Measurements from ENCODE around the gene FAM180B.
"Not testable (repeated sequence)": the region's sequence is repeated elsewhere in the genome, so short reads cannot be mapped to it uniquely, and the experiment has no call there.

Gene FAM180B

GRCh38 chr11:47552056-47552565, 34.4 kb upstream of the FAM180B start:
- H3K27ac ChIP-seq, result peak overlapping the region; percentile 93
- TF ChIP-seq CTCF (conservative IDR thresholded peaks at IDR 0.05; ENCODE audit: low read depth, low read length), result no peak
- peak overlapping the region; percentile 66 for H2AFZ ChIP-seq (ENCODE audit: low read depth)
- H3K79me2 ChIP-seq (ENCODE audit: insufficient read depth, low read depth), result peaks cover 57% of the 10 kb centered on the region
- peaks cover 37% of the 10 kb centered on the region for H3K4me1 ChIP-seq (ENCODE audit: low read depth, poor library complexity, severe bottlenecking)
- peak overlapping the region; percentile 93 for H3K9ac ChIP-seq
- no peaks in the 10 kb centered on the region for H3K36me3 ChIP-seq (ENCODE audit: insufficient read depth)
- no peak overlapping the region for H3K4me3 ChIP-seq (IDR thresholded peaks at IDR 0.05; ENCODE audit: insufficient read depth, low read depth, low read length)
- H4K20me1 ChIP-seq (ENCODE audit: insufficient read depth), result peaks cover 22% of the 10 kb centered on the region
- H3K4me2 ChIP-seq, result peak overlapping the region; percentile 82
- H3K27me3 ChIP-seq (ENCODE audit: insufficient read depth, low read depth), result no peaks in the 10 kb centered on the region

- H3K4me3 ChIP-seq (IDR thresholded peaks at IDR 0.05; ENCODE audit: insufficient read depth, low read depth, low read length), result no peak within 1 kb of the TSS
- H3K27me3 ChIP-seq (ENCODE audit: insufficient read depth, low read depth), result no peaks in the 10 kb centered on the region
- peaks cover 50% of the 10 kb centered on the region for H3K79me2 ChIP-seq (ENCODE audit: insufficient read depth, low read depth)
- peak within 1 kb of the TSS; percentile 66 for H2AFZ ChIP-seq (ENCODE audit: low read depth)
- H3K36me3 ChIP-seq (ENCODE audit: insufficient read depth), result no peaks in the 10 kb centered on the region
- H3K4me1 ChIP-seq (ENCODE audit: low read depth, poor library complexity, severe bottlenecking), result peaks cover 36% of the 10 kb centered on the region
- H3K9ac ChIP-seq, result peak within 1 kb of the TSS; percentile 93
- peak; percentile 78 for TF ChIP-seq CTCF (conservative IDR thresholded peaks at IDR 0.05; ENCODE audit: low read depth, low read length)
- H4K20me1 ChIP-seq (ENCODE audit: insufficient read depth), result peaks cover 19% of the 10 kb centered on the region
- peak within 1 kb of the TSS; percentile 82 for H3K4me2 ChIP-seq
- H3K27ac ChIP-seq, result peak within 1 kb of the TSS; percentile 93
Measured at GRCh38 chr11:47552566-47553405, 33.7 kb upstream of the FAM180B start, which contains the start of gene CELF1. TSS of gene CELF1 (minus strand) at chr11:47553132. CDS start at chr11:47499523, 53,609 bp downstream.

GRCh38 chr11:47553406-47553743, 33.1 kb upstream of the FAM180B start:
- Histone ChIP-seq H4K20me1 (ENCODE audit: insufficient read depth) (peaks cover 13% of the 10 kb centered on the region), H3K4me1 (ENCODE audit: low read depth, poor library complexity, severe bottlenecking) (peaks cover 36% of the 10 kb centered on the region), H3K27me3 (ENCODE audit: insufficient read depth, low read depth) (no peaks in the 10 kb centered on the region), H3K9ac (peak overlapping the region; percentile 93; the same call in 1 of the 2 replicates), H3K79me2 (ENCODE audit: insufficient read depth, low read depth) (peaks cover 44% of the 10 kb centered on the region), H3K27ac (no peak overlapping the region), H3K36me3 (ENCODE audit: insufficient read depth) (no peaks in the 10 kb centered on the region), H2AFZ (ENCODE audit: low read depth) (peak overlapping the region; percentile 59), H3K4me2 (peak overlapping the region; percentile 23; the same call in 1 of the 2 replicates), H3K4me3 (IDR thresholded peaks at IDR 0.05; ENCODE audit: insufficient read depth, low read depth, low read length) (no peak overlapping the region)
- peak; percentile 48 for TF ChIP-seq CTCF (conservative IDR thresholded peaks at IDR 0.05; ENCODE audit: low read depth, low read length)

- H3K4me2 ChIP-seq; H3K4me1 ChIP-seq (ENCODE audit: low read depth, poor library complexity, severe bottlenecking); H3K27me3 ChIP-seq (ENCODE audit: insufficient read depth, low read depth); H3K9ac ChIP-seq; H3K27ac ChIP-seq; H2AFZ ChIP-seq (ENCODE audit: low read depth); H3K79me2 ChIP-seq (ENCODE audit: insufficient read depth, low read depth); H3K36me3 ChIP-seq (ENCODE audit: insufficient read depth); H4K20me1 ChIP-seq (ENCODE audit: insufficient read depth); H3K4me3 ChIP-seq (IDR thresholded peaks at IDR 0.05; ENCODE audit: insufficient read depth, low read depth, low read length): not testable (repeated sequence)
Measured at GRCh38 chr11:47557004-47557403, 29.5 kb upstream of the FAM180B start.

- no peak overlapping the region for H2AFZ ChIP-seq (ENCODE audit: low read depth)
- TF ChIP-seq CTCF (conservative IDR thresholded peaks at IDR 0.05; ENCODE audit: low read depth, low read length), result no peak
- H4K20me1 ChIP-seq (ENCODE audit: insufficient read depth), result no peaks in the 10 kb centered on the region
- H3K27me3 ChIP-seq (ENCODE audit: insufficient read depth, low read depth), result no peaks in the 10 kb centered on the region
- no peak overlapping the region for H3K4me3 ChIP-seq (IDR thresholded peaks at IDR 0.05; ENCODE audit: insufficient read depth, low read depth, low read length)
- H3K79me2 ChIP-seq (ENCODE audit: insufficient read depth, low read depth), result no peaks in the 10 kb centered on the region
- no peak overlapping the region for H3K27ac ChIP-seq
- H3K4me1 ChIP-seq (ENCODE audit: low read depth, poor library complexity, severe bottlenecking), result peaks cover under 1% of the 10 kb centered on the region
- H3K36me3 ChIP-seq (ENCODE audit: insufficient read depth), result no peaks in the 10 kb centered on the region
- H3K4me2 ChIP-seq, result no peak overlapping the region
- no peak overlapping the region for H3K9ac ChIP-seq
Measured at GRCh38 chr11:47558695-47559094, 27.8 kb upstream of the FAM180B start.

Measured in KMS-11 (cell line).